HCT116 (cell line): ENCODE data around the gene ZNF554. TPM values are rescaled to one million over a fixed set of nuclear protein-coding genes. Genes with fewer than 3 reads are reported as not detected.

Source experiments
- ATAC-seq: fragments of 200-7000 bp; cut with Tn5 transposase; 2 replicates; pipeline ENCODE4 v1.9.1; 2020; ENCODE audit warnings: mild to moderate bottlenecking, moderate library complexity
- BruUV-seq: library from RNA; stranded (reverse); fragments of 400-500 nt; replicated peaks from 2 replicates; lab custom pipeline; 2021; lab: Mats Ljungman, UMichigan
- CTCF ChIA-PET: fragments of 300-600 bp; sonication (Branson Sonifier 250); formaldehyde crosslinking; loops from one replicate; lab custom pipeline; 2021; ENCODE audit warnings: antibody characterized with exemption; lab: Charles Lee
- POLR2A ChIA-PET: fragments of 300-600, 350-600 bp; sonication (Branson Sonifier 250); formaldehyde crosslinking; loops from one replicate; lab custom pipeline; 2021; ENCODE audit warnings: antibody characterized with exemption; lab: Charles Lee
- RAD21 ChIA-PET, 2 experiments: fragments of 300-600 bp; sonication (Branson Sonifier 250); formaldehyde crosslinking; loops; one replicate each; lab custom pipeline; 2023; ENCODE audit warnings: low total read pairs in 2 of 2; ENCODE audit not compliant: uncharacterized antibody in 2 of 2, unreplicated experiment in 2 of 2, low non-redundant PET in 1 of 2; lab: Charles Lee
- DNase-seq: peaks from one replicate; pipeline ENCODE4 v3.0.0-alpha.2; 2010; ENCODE audit warnings: low read depth, low spot score
- H2AFZ ChIP-seq: fragments of 200-600 bp; shearing (Covaris generic), sonication (generic); 2 replicates; pipeline ENCODE4 v1.6.1; 2017; ENCODE audit warnings: low read depth, mixed run types, mixed read lengths, antibody characterized with exemption, low read length; ENCODE audit not compliant: poor library complexity, severe bottlenecking
- H3K27ac ChIP-seq: 2 replicates; pipeline ENCODE4 v1.5.1; 2012; ENCODE audit warnings: low read depth, low read length
- H3K27me3 ChIP-seq: fragments of 200-600 bp; sonication (generic); 2 replicates; pipeline ENCODE4 v1.6.1; 2016; ENCODE audit warnings: mixed run types, low read length, mixed read lengths; ENCODE audit not compliant: insufficient read depth
- H3K36me3 ChIP-seq, 2 experiments: fragments of 200-500 bp in 1 of 2; fragments of 200-600 bp in 1 of 2; sonication (Bioruptor generic) in 1 of 2; sonication (generic) in 1 of 2; 2 replicates each; pipeline versions ENCODE4 v1.5.1 to v1.6.1; 2014 to 2016; ENCODE audit warnings: low read length in 2 of 2, inconsistent platforms in 1 of 2, mixed read lengths in 1 of 2, mixed run types in 1 of 2; ENCODE audit not compliant: insufficient read depth in 2 of 2, control insufficient read depth in 1 of 2
- H3K4me1 ChIP-seq, 2 experiments: fragments of 200-600 bp in 1 of 2; sonication (generic) in 1 of 2; 2 replicates each; pipeline versions ENCODE4 v1.5.1 to v1.6.1; 2012 to 2017; ENCODE audit warnings: low read length in 2 of 2, inconsistent platforms in 1 of 2, mild to moderate bottlenecking in 1 of 2, mixed read lengths in 1 of 2, mixed run types in 1 of 2, moderate library complexity in 1 of 2; ENCODE audit not compliant: insufficient read depth in 2 of 2, control insufficient read depth in 1 of 2
- H3K4me2 ChIP-seq: fragments of 200-600 bp; sonication (generic); 2 replicates; pipeline ENCODE4 v1.6.1; 2017; ENCODE audit warnings: mixed run types, low read length, mixed read lengths
- H3K4me3 ChIP-seq, 2 experiments: fragments of 200-600 bp in 1 of 2; sonication (generic) in 1 of 2; replicated peaks in 1 of 2; 2 replicates each; pipeline ENCODE4 v1.5.1; 2011 to 2016; ENCODE audit warnings: low read length in 2 of 2, control low read depth in 1 of 2, low read depth in 1 of 2, mild to moderate bottlenecking in 1 of 2, mixed read lengths in 1 of 2, mixed run types in 1 of 2
- H3K79me2 ChIP-seq: fragments of 200-600 bp; sonication (generic); 2 replicates; pipeline ENCODE4 v1.6.1; 2017; ENCODE audit warnings: mild to moderate bottlenecking, mixed run types, low read length, moderate library complexity, mixed read lengths; ENCODE audit not compliant: insufficient read depth
- H3K9ac ChIP-seq: fragments of 200-600 bp; sonication (generic); 2 replicates; pipeline ENCODE4 v1.6.1; 2016; ENCODE audit warnings: low read length, mixed read lengths
- H3K9me2 ChIP-seq: fragments of 200-600 bp; sonication (generic), shearing (Covaris generic); 2 replicates; pipeline ENCODE4 v1.6.1; 2017; ENCODE audit warnings: mixed run types, mild to moderate bottlenecking, moderate library complexity; ENCODE audit not compliant: insufficient read depth
- H3K9me3 ChIP-seq, 2 experiments: fragments of 200-500 bp in 1 of 2; fragments of 200-600 bp in 1 of 2; sonication (Bioruptor generic) in 1 of 2; sonication (generic) in 1 of 2; 2 replicates each; pipeline ENCODE4 v1.6.1; 2014 to 2017; ENCODE audit warnings: low read length in 2 of 2, mixed read lengths in 2 of 2, inconsistent platforms in 1 of 2, low read depth in 1 of 2, mild to moderate bottlenecking in 1 of 2, mixed run types in 1 of 2, moderate library complexity in 1 of 2; ENCODE audit not compliant: control insufficient read depth in 1 of 2, insufficient read depth in 1 of 2
- H4K20me1 ChIP-seq: fragments of 200-600 bp; sonication (generic), shearing (Covaris generic); 2 replicates; pipeline ENCODE4 v1.6.1; 2017; ENCODE audit warnings: mixed run types, mild to moderate bottlenecking, moderate library complexity; ENCODE audit not compliant: insufficient read depth
- EZH2phosphoT487 ChIP-seq: fragments of 200-600 bp; IDR thresholded peaks from 2 replicates; pipeline ENCODE4 v1.6.1; 2018; ENCODE audit warnings: antibody characterized with exemption, borderline replicate concordance
- FOSL1 ChIP-seq: IDR thresholded peaks from 2 replicates; pipeline ENCODE4 v1.6.1; 2012; ENCODE audit warnings: low read depth
- RAD21 ChIP-seq: IDR thresholded peaks from 2 replicates; pipeline ENCODE4 v1.6.1; 2012; ENCODE audit warnings: low read depth, mild to moderate bottlenecking
- SP1 ChIP-seq: IDR thresholded peaks from 2 replicates; pipeline ENCODE4 v1.6.1; 2012; ENCODE audit warnings: low read depth
- TCF7L2 ChIP-seq: IDR thresholded peaks from 2 replicates; pipeline ENCODE4 v1.7.0; 2011; ENCODE audit warnings: borderline replicate concordance, inconsistent platforms; ENCODE audit not compliant: insufficient read depth, insufficient read length; ENCODE audit errors: extremely low read depth
- YY1 ChIP-seq: IDR thresholded peaks from 2 replicates; pipeline ENCODE4 v1.6.1; 2011; ENCODE audit warnings: low read length, low read depth, moderate library complexity, mild to moderate bottlenecking; ENCODE audit not compliant: insufficient replicate concordance; ENCODE audit errors: extremely low read depth
- intact Hi-C: fragments of 100-400 bp; cut with micrococcal nuclease; formaldehyde crosslinking; loops from 2 replicates; pipeline ENCODE4 v1.10.0; 2022
- total RNA-seq: library from RNA; stranded (reverse); gene quantifications from one replicate; pipeline ENCODE4 v1.2.1, GENCODE V29; 2021; ENCODE audit not compliant: unreplicated experiment
- TF ChIP-seq, protein P1 (sequence below), 3 experiments: fragments of 200-600 bp in 1 of 3; sonication (generic) in 1 of 3; IDR thresholded peaks in 2 of 3; conservative IDR thresholded peaks in 1 of 3; 2 replicates each; pipeline ENCODE4 v1.5.1; 2012 to 2017; ENCODE audit warnings: low read depth in 2 of 3, low read length in 2 of 3, antibody characterized with exemption in 1 of 3, borderline replicate concordance in 1 of 3, control low read depth in 1 of 3, mild to moderate bottlenecking in 1 of 3, mixed read lengths in 1 of 3, mixed run types in 1 of 3, moderate library complexity in 1 of 3; ENCODE audit not compliant: insufficient read depth in 1 of 3
- TF ChIP-seq, protein P2 (sequence below): IDR thresholded peaks from 2 replicates; pipeline ENCODE4 v1.6.1; 2011; ENCODE audit warnings: mild to moderate bottlenecking, low read length, moderate library complexity; ENCODE audit not compliant: insufficient replicate concordance; ENCODE audit errors: extremely low read depth
- TF ChIP-seq, protein P3 (sequence below): IDR thresholded peaks from 2 replicates; pipeline ENCODE4 v1.6.1; 2012

ZNF554 gene
- total RNA-seq, 1 experiment from 2014 or later, result 4.0 TPM

DNA sequence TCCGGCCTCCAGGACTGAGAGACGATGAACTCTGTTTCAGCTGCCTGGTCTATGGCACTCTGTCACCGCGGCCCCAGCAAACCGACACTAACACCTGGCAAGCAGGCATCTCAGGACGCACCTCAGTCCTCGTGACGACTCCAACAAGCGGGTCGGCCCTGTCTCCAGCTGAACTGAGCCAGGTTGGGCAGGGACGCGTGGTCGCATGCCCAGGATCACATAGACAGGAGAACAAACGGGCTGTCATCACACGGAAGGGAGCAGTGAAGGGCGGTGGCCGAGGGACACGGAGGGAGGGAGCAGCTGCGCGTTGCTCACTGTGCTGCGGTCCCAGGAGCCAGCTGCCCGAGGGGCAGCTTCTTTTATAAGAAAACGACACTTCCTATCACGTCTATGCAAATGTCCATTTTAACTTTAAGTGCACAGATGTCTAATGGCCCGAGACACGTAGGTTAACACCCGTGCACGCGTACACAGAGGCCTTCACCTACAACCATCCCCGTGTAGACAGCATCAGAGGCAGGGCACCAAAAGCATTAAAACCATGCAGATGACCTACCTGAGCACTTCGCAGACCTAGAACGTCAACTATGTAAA lies 45.5 kb upstream of the ZNF554 start (continued):
- TF ChIP-seq TCF7L2 (no peak), RAD21 (no peak)
- TF ChIP-seq, protein P1, sequence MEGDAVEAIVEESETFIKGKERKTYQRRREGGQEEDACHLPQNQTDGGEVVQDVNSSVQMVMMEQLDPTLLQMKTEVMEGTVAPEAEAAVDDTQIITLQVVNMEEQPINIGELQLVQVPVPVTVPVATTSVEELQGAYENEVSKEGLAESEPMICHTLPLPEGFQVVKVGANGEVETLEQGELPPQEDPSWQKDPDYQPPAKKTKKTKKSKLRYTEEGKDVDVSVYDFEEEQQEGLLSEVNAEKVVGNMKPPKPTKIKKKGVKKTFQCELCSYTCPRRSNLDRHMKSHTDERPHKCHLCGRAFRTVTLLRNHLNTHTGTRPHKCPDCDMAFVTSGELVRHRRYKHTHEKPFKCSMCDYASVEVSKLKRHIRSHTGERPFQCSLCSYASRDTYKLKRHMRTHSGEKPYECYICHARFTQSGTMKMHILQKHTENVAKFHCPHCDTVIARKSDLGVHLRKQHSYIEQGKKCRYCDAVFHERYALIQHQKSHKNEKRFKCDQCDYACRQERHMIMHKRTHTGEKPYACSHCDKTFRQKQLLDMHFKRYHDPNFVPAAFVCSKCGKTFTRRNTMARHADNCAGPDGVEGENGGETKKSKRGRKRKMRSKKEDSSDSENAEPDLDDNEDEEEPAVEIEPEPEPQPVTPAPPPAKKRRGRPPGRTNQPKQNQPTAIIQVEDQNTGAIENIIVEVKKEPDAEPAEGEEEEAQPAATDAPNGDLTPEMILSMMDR (IDR thresholded peaks at IDR 0.05 in 2 of 3, conservative IDR thresholded peaks at IDR 0.05 in 1 of 3; ENCODE audit: borderline replicate concordance in 1 of 3, insufficient read depth in 1 of 3, low read depth in 2 of 3, low read length in 2 of 3), result no peak
- TF ChIP-seq, all 23 proteins: peak for 0

DNA sequence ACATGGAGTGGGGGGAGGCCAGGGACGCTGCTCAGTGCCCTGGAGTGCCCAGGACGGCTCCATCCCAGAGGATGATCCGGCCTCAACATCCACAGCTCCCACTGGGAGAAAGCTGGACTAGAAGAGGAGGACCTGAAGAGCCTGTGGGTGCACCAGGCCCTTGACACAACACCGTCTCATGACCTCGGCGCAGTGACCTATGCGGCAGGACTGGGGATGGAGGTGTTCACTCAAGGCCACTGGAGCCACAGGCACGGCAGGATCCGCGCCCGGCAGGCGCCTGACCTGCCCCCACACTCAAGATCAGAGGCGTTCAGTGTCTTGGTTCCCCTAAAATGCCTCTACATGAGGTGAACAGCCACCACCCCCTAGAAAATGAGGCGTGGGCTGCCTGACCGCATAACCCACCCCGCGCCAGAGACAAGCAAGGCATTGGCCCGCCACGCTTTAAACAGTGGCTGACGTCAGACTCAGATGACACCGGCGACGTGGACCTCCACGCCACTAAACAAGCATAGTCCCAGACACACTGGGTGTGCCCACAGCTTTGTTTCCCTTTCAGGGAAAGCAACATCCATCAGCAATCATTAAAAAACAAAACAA lies 44.6 kb upstream of the ZNF554 start:
- no peaks in the 10 kb centered on the region for H3K27me3 ChIP-seq
- H3K4me3 ChIP-seq, result no peak overlapping the region
- TF ChIP-seq RAD21, result no peak
- TF ChIP-seq FOSL1, result no peak
- TF ChIP-seq, protein P1 (IDR thresholded peaks at IDR 0.05 in 2 of 3, conservative IDR thresholded peaks at IDR 0.05 in 1 of 3; ENCODE audit: borderline replicate concordance in 1 of 3, insufficient read depth in 1 of 3, low read depth in 2 of 3, low read length in 2 of 3), result no peak
- TF ChIP-seq YY1, result no peak
- TF ChIP-seq SP1, result no peak
- TF ChIP-seq TCF7L2, result no peak
- TF ChIP-seq, protein P2, sequence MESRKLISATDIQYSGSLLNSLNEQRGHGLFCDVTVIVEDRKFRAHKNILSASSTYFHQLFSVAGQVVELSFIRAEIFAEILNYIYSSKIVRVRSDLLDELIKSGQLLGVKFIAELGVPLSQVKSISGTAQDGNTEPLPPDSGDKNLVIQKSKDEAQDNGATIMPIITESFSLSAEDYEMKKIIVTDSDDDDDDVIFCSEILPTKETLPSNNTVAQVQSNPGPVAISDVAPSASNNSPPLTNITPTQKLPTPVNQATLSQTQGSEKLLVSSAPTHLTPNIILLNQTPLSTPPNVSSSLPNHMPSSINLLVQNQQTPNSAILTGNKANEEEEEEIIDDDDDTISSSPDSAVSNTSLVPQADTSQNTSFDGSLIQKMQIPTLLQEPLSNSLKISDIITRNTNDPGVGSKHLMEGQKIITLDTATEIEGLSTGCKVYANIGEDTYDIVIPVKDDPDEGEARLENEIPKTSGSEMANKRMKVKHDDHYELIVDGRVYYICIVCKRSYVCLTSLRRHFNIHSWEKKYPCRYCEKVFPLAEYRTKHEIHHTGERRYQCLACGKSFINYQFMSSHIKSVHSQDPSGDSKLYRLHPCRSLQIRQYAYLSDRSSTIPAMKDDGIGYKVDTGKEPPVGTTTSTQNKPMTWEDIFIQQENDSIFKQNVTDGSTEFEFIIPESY, result no peak
- TF ChIP-seq, protein P3, sequence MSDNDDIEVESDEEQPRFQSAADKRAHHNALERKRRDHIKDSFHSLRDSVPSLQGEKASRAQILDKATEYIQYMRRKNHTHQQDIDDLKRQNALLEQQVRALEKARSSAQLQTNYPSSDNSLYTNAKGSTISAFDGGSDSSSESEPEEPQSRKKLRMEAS, result no peak
- TF ChIP-seq EZH2phosphoT487, result no peak
- no peak overlapping the region for H3K27ac ChIP-seq
- H3K4me1 ChIP-seq, result no peaks in the 10 kb centered on the region
- no peak overlapping the region for H3K4me2 ChIP-seq
- no peak for DNase-seq
- no peaks in the 10 kb centered on the region for H3K9me2 ChIP-seq
- no peak overlapping the region for H2AFZ ChIP-seq
- H4K20me1 ChIP-seq, result no peaks in the 10 kb centered on the region; the same call in 1 of the 2 replicates
- no peak overlapping the region for H3K9ac ChIP-seq
- peaks cover 90% of the 10 kb centered on the region for H3K79me2 ChIP-seq
- ChIA-PET RAD21 (no interaction called here), POLR2A (no interaction called here), CTCF (no interaction called here)
- no peaks in the 10 kb centered on the region for H3K9me3 ChIP-seq
- no peak for ATAC-seq
- intact Hi-C loops, result no loop called here
- no TSS peak for BruUV-seq
- peaks cover 5 to 28% of the 10 kb centered on the region in 2 experiments; a peak in 2 of 4 replicates for H3K36me3 ChIP-seq
